H9 (cell line): ENCODE results near the gene PITHD1. TPM values are rescaled to one million over a fixed set of nuclear protein-coding genes. Genes with fewer than 3 reads are reported as not detected.
A peak's percentile ranks its signal among the peaks of the same experiment; 100 is the strongest.

ENCODE experiments used
- DNase-seq: peaks from one replicate; pipeline ENCODE4 v3.0.0-alpha.2; 2017
- H2AFZ ChIP-seq: one replicate; pipeline ENCODE4 v1.6.1; 2013; ENCODE audit warnings: mild to moderate bottlenecking, low read length, control low read depth, moderate library complexity
- H2AK5ac ChIP-seq: 2 replicates; pipeline ENCODE4 v1.6.1; 2013; ENCODE audit warnings: low read length, control low read depth, mixed read lengths; ENCODE audit not compliant: insufficient read length
- H2BK120ac ChIP-seq: one replicate; pipeline ENCODE4 v1.6.1; 2013; ENCODE audit warnings: low read depth, mild to moderate bottlenecking, low read length, control low read depth, inconsistent platforms; ENCODE audit not compliant: poor library complexity, severe bottlenecking
- H2BK12ac ChIP-seq: 2 replicates; pipeline ENCODE4 v1.6.1; 2013; ENCODE audit warnings: low read length, control low read depth, mixed read lengths, low read depth; ENCODE audit not compliant: insufficient read length
- H2BK15ac ChIP-seq: 2 replicates; pipeline ENCODE4 v1.6.1; 2013; ENCODE audit warnings: low read depth, low read length, control low read depth
- H2BK20ac ChIP-seq: one replicate; pipeline ENCODE4 v1.6.1; 2013; ENCODE audit warnings: low read depth, mild to moderate bottlenecking, low read length, control low read depth, inconsistent platforms; ENCODE audit not compliant: poor library complexity, severe bottlenecking
- H2BK5ac ChIP-seq: 2 replicates; pipeline ENCODE4 v1.6.1; 2013; ENCODE audit warnings: low read length, control low read depth, mixed read lengths; ENCODE audit not compliant: insufficient read length
- H3K14ac ChIP-seq: 2 replicates; pipeline ENCODE4 v1.6.1; 2013; ENCODE audit warnings: low read length, control low read depth; ENCODE audit not compliant: insufficient read depth
- H3K18ac ChIP-seq: 2 replicates; pipeline ENCODE4 v1.6.1; 2013; ENCODE audit warnings: low read depth, mild to moderate bottlenecking, mixed read lengths, low read length, control low read depth; ENCODE audit not compliant: insufficient read length
- H3K23ac ChIP-seq: 2 replicates; pipeline ENCODE4 v1.6.1; 2013; ENCODE audit warnings: low read length, control low read depth, mixed read lengths, low read depth; ENCODE audit not compliant: insufficient read length
- H3K23me2 ChIP-seq: 2 replicates; pipeline ENCODE4 v1.6.1; 2013; ENCODE audit warnings: low read depth, mild to moderate bottlenecking, mixed read lengths, low read length, control low read depth; ENCODE audit not compliant: insufficient read length, poor library complexity, severe bottlenecking
- H3K27ac ChIP-seq: 2 replicates; pipeline ENCODE4 v1.5.1; 2013; ENCODE audit warnings: low read length, control low read depth, mixed read lengths, low read depth; ENCODE audit not compliant: insufficient read length
- H3K27me3 ChIP-seq: 2 replicates; pipeline ENCODE4 v1.6.1; 2013; ENCODE audit warnings: low read length, control low read depth, inconsistent platforms; ENCODE audit not compliant: insufficient read depth
- H3K4ac ChIP-seq: 2 replicates; pipeline ENCODE4 v1.6.1; 2013; ENCODE audit warnings: low read depth, mild to moderate bottlenecking, control low read depth, inconsistent platforms, low read length, moderate library complexity
- H3K4me1 ChIP-seq: 2 replicates; pipeline ENCODE4 v1.6.1; 2013; ENCODE audit warnings: low read length, control low read depth, inconsistent platforms; ENCODE audit not compliant: insufficient read depth
- H3K4me2 ChIP-seq: 2 replicates; pipeline ENCODE4 v1.6.1; 2013; ENCODE audit warnings: low read length, control low read depth, mixed read lengths; ENCODE audit not compliant: insufficient read length, insufficient read depth
- H3K56ac ChIP-seq: 2 replicates; pipeline ENCODE4 v1.6.1; 2013; ENCODE audit warnings: low read depth, mild to moderate bottlenecking, mixed read lengths, low read length, control low read depth; ENCODE audit not compliant: insufficient read length
- H3K79me1 ChIP-seq: 2 replicates; pipeline ENCODE4 v1.6.1; 2013; ENCODE audit warnings: low read depth, mild to moderate bottlenecking, moderate library complexity, low read length, control low read depth, inconsistent platforms; ENCODE audit not compliant: insufficient read depth, poor library complexity, severe bottlenecking
- H3K79me2 ChIP-seq: 2 replicates; pipeline ENCODE4 v1.6.1; 2013; ENCODE audit warnings: low read length, control low read depth, inconsistent platforms; ENCODE audit not compliant: insufficient read depth
- H3K9ac ChIP-seq: 2 replicates; pipeline ENCODE4 v1.6.1; 2013; ENCODE audit warnings: low read length, control low read depth, mixed read lengths; ENCODE audit not compliant: insufficient read length; ENCODE audit errors: extremely low read depth
- H3K9me3 ChIP-seq: one replicate; pipeline ENCODE4 v1.6.1; 2013; ENCODE audit warnings: low read depth, low read length, inconsistent platforms; ENCODE audit not compliant: control insufficient read depth
- H3T11ph ChIP-seq: one replicate; pipeline ENCODE4 v1.6.1; 2013; ENCODE audit warnings: mild to moderate bottlenecking, low read length, control low read depth, inconsistent platforms
- H4K20me1 ChIP-seq: one replicate; pipeline ENCODE4 v1.6.1; 2013; ENCODE audit not compliant: control insufficient read depth, insufficient read length, insufficient read depth
- H4K5ac ChIP-seq: 2 replicates; pipeline ENCODE4 v1.6.1; 2013; ENCODE audit warnings: low read depth, mild to moderate bottlenecking, mixed read lengths, low read length, control low read depth; ENCODE audit not compliant: insufficient read length
- H4K8ac ChIP-seq: replicated peaks from 2 replicates; pipeline ENCODE4 v1.6.1; 2013; ENCODE audit warnings: low read length, control low read depth, mixed read lengths, low read depth; ENCODE audit not compliant: insufficient read length
- H4K91ac ChIP-seq: 2 replicates; pipeline ENCODE4 v1.6.1; 2013; ENCODE audit warnings: low read depth, mild to moderate bottlenecking, moderate library complexity, mixed read lengths, low read length, control low read depth; ENCODE audit not compliant: insufficient read length
- H3K27ac Mint-ChIP-seq, 3 experiments: 2 replicates in 2 of 3; 3 replicates in 1 of 3; pipeline ENCODE4 v1.8.0; 2020 to 2021; ENCODE audit warnings: mixed read lengths in 3 of 3, mild to moderate bottlenecking in 1 of 3, moderate library complexity in 1 of 3
- H3K27me3 Mint-ChIP-seq: 2 replicates; pipeline ENCODE4 v1.8.0; 2021; ENCODE audit warnings: low read depth, mild to moderate bottlenecking, moderate library complexity, mixed read lengths
- H3K36me3 Mint-ChIP-seq, 3 experiments: 2 replicates in 2 of 3; 3 replicates in 1 of 3; pipeline ENCODE4 v1.8.0; 2020 to 2021; ENCODE audit warnings: low read depth in 3 of 3, mixed read lengths in 3 of 3; ENCODE audit not compliant: insufficient read depth in 1 of 3
- H3K4me1 Mint-ChIP-seq, 2 experiments: 2 replicates each; pipeline ENCODE4 v1.8.0; 2020; ENCODE audit warnings: mixed read lengths in 2 of 2
- H3K4me3 Mint-ChIP-seq, 2 experiments: 2 replicates in 1 of 2; 3 replicates in 1 of 2; pipeline ENCODE4 v1.8.0; 2020 to 2021; ENCODE audit warnings: mild to moderate bottlenecking in 2 of 2, mixed read lengths in 2 of 2, moderate library complexity in 1 of 2
- H3K9me3 Mint-ChIP-seq, 2 experiments: 2 replicates in 1 of 2; 3 replicates in 1 of 2; pipeline ENCODE4 v1.8.0; 2020; ENCODE audit warnings: mild to moderate bottlenecking in 2 of 2, mixed read lengths in 2 of 2, moderate library complexity in 1 of 2
- WGBS: extraction: QIAGEN DNeasy Blood & Tissue Kit; methylation state at CpG from one replicate; pipeline ENCODE4 v1.1.7; 2013; ENCODE audit warnings: missing lambda C conversion rate, low lambda C conversion rate, mixed read lengths; ENCODE audit not compliant: insufficient read length; ENCODE audit errors: extremely low coverage; 5-methylcytosine and 5-hydroxymethylcytosine counted together
- long read RNA-seq: library from polyadenylated mRNA; unstranded; transcript quantifications from one replicate; pipeline ENCODE4 v2.0.0, GENCODE V29; 2020
- total RNA-seq: library from RNA; stranded (reverse); gene quantifications from 2 replicates; pipeline ENCODE4 v1.2.1, GENCODE V29; 2021
- TF ChIP-seq, protein P1 (sequence below): fragments of 200-600 bp; sonication (generic); conservative IDR thresholded peaks from 3 replicates; pipeline ENCODE4 v1.8.0; 2021; ENCODE audit warnings: antibody characterized with exemption, mild to moderate bottlenecking

PITHD1 gene, protein sequence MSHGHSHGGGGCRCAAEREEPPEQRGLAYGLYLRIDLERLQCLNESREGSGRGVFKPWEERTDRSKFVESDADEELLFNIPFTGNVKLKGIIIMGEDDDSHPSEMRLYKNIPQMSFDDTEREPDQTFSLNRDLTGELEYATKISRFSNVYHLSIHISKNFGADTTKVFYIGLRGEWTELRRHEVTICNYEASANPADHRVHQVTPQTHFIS
- total RNA-seq: 91.2 and 92.0 TPM in 2 replicates
- long read RNA-seq, transcript PITHD1-201 (6 exons, 1,603 nt): major isoform, 501 of 535 reads
- long read RNA-seq, partial matches to known transcripts: 12 of 535 reads
- long read RNA-seq, other reads (novel, unspliced or antisense): 22 of 535 reads

DNA sequence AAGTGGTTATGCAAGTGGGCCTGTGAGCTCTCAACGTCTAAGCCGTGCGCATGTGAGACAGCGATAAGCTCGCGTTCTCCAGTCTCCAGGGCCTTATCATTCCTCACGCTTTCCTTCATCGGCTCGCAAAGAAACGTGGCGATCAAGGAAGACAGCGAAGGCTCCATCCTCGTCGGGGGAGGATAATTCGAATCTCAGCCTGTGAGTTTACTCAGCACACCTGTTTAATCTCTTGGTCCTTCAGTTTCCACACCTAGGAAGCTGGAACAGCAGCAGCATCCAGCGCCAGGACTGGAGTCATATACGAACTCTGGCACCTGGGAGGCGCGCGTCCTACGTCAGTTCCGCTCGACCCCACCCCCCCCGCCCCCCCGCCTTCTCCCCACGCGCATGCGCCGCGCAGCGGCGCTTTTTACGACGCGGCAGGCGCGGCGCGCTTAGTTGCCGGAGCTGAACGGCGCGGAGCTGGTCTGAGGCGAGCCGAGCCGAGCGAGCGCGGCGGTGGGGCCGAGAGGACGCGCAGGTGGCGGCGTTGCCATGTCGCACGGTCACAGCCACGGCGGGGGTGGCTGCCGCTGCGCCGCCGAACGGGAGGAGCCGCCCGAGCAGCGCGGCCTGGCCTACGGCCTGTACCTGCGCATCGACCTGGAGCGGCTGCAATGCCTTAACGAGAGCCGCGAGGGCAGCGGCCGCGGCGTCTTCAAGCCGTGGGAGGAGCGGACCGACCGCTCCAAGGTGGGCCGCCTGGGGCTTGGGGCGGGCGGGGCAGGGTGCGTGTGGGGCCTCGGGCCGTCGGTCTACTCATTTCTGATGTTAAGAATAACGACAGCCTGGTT lies at the start of gene PITHD1:
PITHD1 (plus strand) TSS at position 440 of the 836 bp plus-strand sequence; CDS start at position 538, 98 bp downstream.
- H3K79me2 ChIP-seq: peaks cover 10% of the 10 kb centered on the region; the same call in 1 of the 2 replicates
- no peak within 1 kb of the TSS for H3K56ac ChIP-seq
- Mint-ChIP-seq H3K4me3 (peak within 1 kb of the TSS; percentile 86 to 92), H3K27ac (peak within 1 kb of the TSS; percentile 94 to 98 (median 96)), H3K4me1 (peaks cover 9 to 22% of the 10 kb centered on the region in 2 experiments), H3K36me3 (peaks cover 7 to 22% (median 22%) of the 10 kb centered on the region in 3 experiments), H3K27me3 (no peaks in the 10 kb centered on the region), H3K9me3 (no peaks in the 10 kb centered on the region)
- no peak within 1 kb of the TSS for H2AK5ac ChIP-seq
- H3K79me1 ChIP-seq: peaks cover 12% of the 10 kb centered on the region
- H2BK12ac ChIP-seq: no peak within 1 kb of the TSS
- no peaks in the 10 kb centered on the region for H3K27me3 ChIP-seq
- TF ChIP-seq, protein P1, sequence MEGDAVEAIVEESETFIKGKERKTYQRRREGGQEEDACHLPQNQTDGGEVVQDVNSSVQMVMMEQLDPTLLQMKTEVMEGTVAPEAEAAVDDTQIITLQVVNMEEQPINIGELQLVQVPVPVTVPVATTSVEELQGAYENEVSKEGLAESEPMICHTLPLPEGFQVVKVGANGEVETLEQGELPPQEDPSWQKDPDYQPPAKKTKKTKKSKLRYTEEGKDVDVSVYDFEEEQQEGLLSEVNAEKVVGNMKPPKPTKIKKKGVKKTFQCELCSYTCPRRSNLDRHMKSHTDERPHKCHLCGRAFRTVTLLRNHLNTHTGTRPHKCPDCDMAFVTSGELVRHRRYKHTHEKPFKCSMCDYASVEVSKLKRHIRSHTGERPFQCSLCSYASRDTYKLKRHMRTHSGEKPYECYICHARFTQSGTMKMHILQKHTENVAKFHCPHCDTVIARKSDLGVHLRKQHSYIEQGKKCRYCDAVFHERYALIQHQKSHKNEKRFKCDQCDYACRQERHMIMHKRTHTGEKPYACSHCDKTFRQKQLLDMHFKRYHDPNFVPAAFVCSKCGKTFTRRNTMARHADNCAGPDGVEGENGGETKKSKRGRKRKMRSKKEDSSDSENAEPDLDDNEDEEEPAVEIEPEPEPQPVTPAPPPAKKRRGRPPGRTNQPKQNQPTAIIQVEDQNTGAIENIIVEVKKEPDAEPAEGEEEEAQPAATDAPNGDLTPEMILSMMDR: no peak
- peak within 1 kb of the TSS; percentile 24 for H3K27ac ChIP-seq
- H2BK5ac ChIP-seq: no peak within 1 kb of the TSS
- peak within 1 kb of the TSS; percentile 43 for H2AFZ ChIP-seq
- no peaks in the 10 kb centered on the region; the same call in 1 of the 2 replicates for H3K4me1 ChIP-seq
- no peak within 1 kb of the TSS for H3K4ac ChIP-seq
- no peaks in the 10 kb centered on the region for H4K20me1 ChIP-seq
- H3K18ac ChIP-seq: peak within 1 kb of the TSS; percentile 55
- H3K9me3 ChIP-seq: no peaks in the 10 kb centered on the region
- DNase-seq: peak; percentile 84
- no peak within 1 kb of the TSS for H3K23ac ChIP-seq
- no peak within 1 kb of the TSS for H2BK20ac ChIP-seq
- peak within 1 kb of the TSS; percentile 79; the same call in 1 of the 2 replicates for H3K14ac ChIP-seq
- no peak within 1 kb of the TSS for H4K91ac ChIP-seq
- no peak within 1 kb of the TSS for H4K8ac ChIP-seq
- WGBS: no CpG with 5 or more reads among the region's 91 CpGs
- H3K4me2 ChIP-seq: peak within 1 kb of the TSS; percentile 95
- no peak within 1 kb of the TSS for H2BK15ac ChIP-seq
- H4K5ac ChIP-seq: no peak within 1 kb of the TSS
- H3T11ph ChIP-seq: no peak within 1 kb of the TSS
- peaks cover 6% of the 10 kb centered on the region for H3K23me2 ChIP-seq
- peak within 1 kb of the TSS; percentile 97 for H3K9ac ChIP-seq
- no peak within 1 kb of the TSS for H2BK120ac ChIP-seq
